HCT116 (cell line): ENCODE results near the gene GAMT. TPM values are rescaled to one million over a fixed set of nuclear protein-coding genes. Genes with fewer than 3 reads are reported as not detected.

Experiments
- ATAC-seq: fragments of 200-7000 bp; cut with Tn5 transposase; 2 replicates; pipeline ENCODE4 v1.9.1; 2020; ENCODE audit warnings: mild to moderate bottlenecking, moderate library complexity
- BruUV-seq: library from RNA; stranded (reverse); fragments of 400-500 nt; replicated peaks from 2 replicates; lab custom pipeline; 2021; lab: Mats Ljungman, UMichigan
- CTCF ChIA-PET: fragments of 300-600 bp; sonication (Branson Sonifier 250); formaldehyde crosslinking; loops from one replicate; lab custom pipeline; 2021; ENCODE audit warnings: antibody characterized with exemption; lab: Charles Lee
- POLR2A ChIA-PET: fragments of 300-600, 350-600 bp; sonication (Branson Sonifier 250); formaldehyde crosslinking; loops from one replicate; lab custom pipeline; 2021; ENCODE audit warnings: antibody characterized with exemption; lab: Charles Lee
- RAD21 ChIA-PET, 2 experiments: fragments of 300-600 bp; sonication (Branson Sonifier 250); formaldehyde crosslinking; loops; one replicate each; lab custom pipeline; 2023; ENCODE audit warnings: low total read pairs in 2 of 2; ENCODE audit not compliant: uncharacterized antibody in 2 of 2, unreplicated experiment in 2 of 2, low non-redundant PET in 1 of 2; lab: Charles Lee
- DNase-seq: peaks from one replicate; pipeline ENCODE4 v3.0.0-alpha.2; 2010; ENCODE audit warnings: low read depth, low spot score
- H2AFZ ChIP-seq: fragments of 200-600 bp; shearing (Covaris generic), sonication (generic); 2 replicates; pipeline ENCODE4 v1.6.1; 2017; ENCODE audit warnings: low read depth, mixed run types, mixed read lengths, antibody characterized with exemption, low read length; ENCODE audit not compliant: poor library complexity, severe bottlenecking
- H3K27ac ChIP-seq: 2 replicates; pipeline ENCODE4 v1.5.1; 2012; ENCODE audit warnings: low read depth, low read length
- H3K27me3 ChIP-seq: fragments of 200-600 bp; sonication (generic); 2 replicates; pipeline ENCODE4 v1.6.1; 2016; ENCODE audit warnings: mixed run types, low read length, mixed read lengths; ENCODE audit not compliant: insufficient read depth
- H3K36me3 ChIP-seq, 2 experiments: fragments of 200-500 bp in 1 of 2; fragments of 200-600 bp in 1 of 2; sonication (Bioruptor generic) in 1 of 2; sonication (generic) in 1 of 2; 2 replicates each; pipeline versions ENCODE4 v1.5.1 to v1.6.1; 2014 to 2016; ENCODE audit warnings: low read length in 2 of 2, inconsistent platforms in 1 of 2, mixed read lengths in 1 of 2, mixed run types in 1 of 2; ENCODE audit not compliant: insufficient read depth in 2 of 2, control insufficient read depth in 1 of 2
- H3K4me1 ChIP-seq, 2 experiments: fragments of 200-600 bp in 1 of 2; sonication (generic) in 1 of 2; 2 replicates each; pipeline versions ENCODE4 v1.5.1 to v1.6.1; 2012 to 2017; ENCODE audit warnings: low read length in 2 of 2, inconsistent platforms in 1 of 2, mild to moderate bottlenecking in 1 of 2, mixed read lengths in 1 of 2, mixed run types in 1 of 2, moderate library complexity in 1 of 2; ENCODE audit not compliant: insufficient read depth in 2 of 2, control insufficient read depth in 1 of 2
- H3K4me2 ChIP-seq: fragments of 200-600 bp; sonication (generic); 2 replicates; pipeline ENCODE4 v1.6.1; 2017; ENCODE audit warnings: mixed run types, low read length, mixed read lengths
- H3K4me3 ChIP-seq, 2 experiments: fragments of 200-600 bp in 1 of 2; sonication (generic) in 1 of 2; replicated peaks in 1 of 2; 2 replicates each; pipeline ENCODE4 v1.5.1; 2011 to 2016; ENCODE audit warnings: low read length in 2 of 2, control low read depth in 1 of 2, low read depth in 1 of 2, mild to moderate bottlenecking in 1 of 2, mixed read lengths in 1 of 2, mixed run types in 1 of 2
- H3K79me2 ChIP-seq: fragments of 200-600 bp; sonication (generic); 2 replicates; pipeline ENCODE4 v1.6.1; 2017; ENCODE audit warnings: mild to moderate bottlenecking, mixed run types, low read length, moderate library complexity, mixed read lengths; ENCODE audit not compliant: insufficient read depth
- H3K9ac ChIP-seq: fragments of 200-600 bp; sonication (generic); 2 replicates; pipeline ENCODE4 v1.6.1; 2016; ENCODE audit warnings: low read length, mixed read lengths
- H3K9me2 ChIP-seq: fragments of 200-600 bp; sonication (generic), shearing (Covaris generic); 2 replicates; pipeline ENCODE4 v1.6.1; 2017; ENCODE audit warnings: mixed run types, mild to moderate bottlenecking, moderate library complexity; ENCODE audit not compliant: insufficient read depth
- H3K9me3 ChIP-seq, 2 experiments: fragments of 200-500 bp in 1 of 2; fragments of 200-600 bp in 1 of 2; sonication (Bioruptor generic) in 1 of 2; sonication (generic) in 1 of 2; 2 replicates each; pipeline ENCODE4 v1.6.1; 2014 to 2017; ENCODE audit warnings: low read length in 2 of 2, mixed read lengths in 2 of 2, inconsistent platforms in 1 of 2, low read depth in 1 of 2, mild to moderate bottlenecking in 1 of 2, mixed run types in 1 of 2, moderate library complexity in 1 of 2; ENCODE audit not compliant: control insufficient read depth in 1 of 2, insufficient read depth in 1 of 2
- H4K20me1 ChIP-seq: fragments of 200-600 bp; sonication (generic), shearing (Covaris generic); 2 replicates; pipeline ENCODE4 v1.6.1; 2017; ENCODE audit warnings: mixed run types, mild to moderate bottlenecking, moderate library complexity; ENCODE audit not compliant: insufficient read depth
- CEBPB ChIP-seq: IDR thresholded peaks from 2 replicates; pipeline ENCODE4 v1.6.1; 2012; ENCODE audit warnings: low read depth
- EGR1 ChIP-seq: IDR thresholded peaks from 2 replicates; pipeline ENCODE4 v1.6.1; 2012; ENCODE audit warnings: low read depth
- ELF1 ChIP-seq: IDR thresholded peaks from 2 replicates; pipeline ENCODE4 v1.6.1; 2012; ENCODE audit warnings: low read depth, borderline replicate concordance
- FOSL1 ChIP-seq: IDR thresholded peaks from 2 replicates; pipeline ENCODE4 v1.6.1; 2012; ENCODE audit warnings: low read depth
- SRF ChIP-seq: IDR thresholded peaks from 2 replicates; pipeline ENCODE4 v1.6.1; 2012; ENCODE audit warnings: low read depth
- intact Hi-C: fragments of 100-400 bp; cut with micrococcal nuclease; formaldehyde crosslinking; loops from 2 replicates; pipeline ENCODE4 v1.10.0; 2022
- total RNA-seq: library from RNA; stranded (reverse); gene quantifications from one replicate; pipeline ENCODE4 v1.2.1, GENCODE V29; 2021; ENCODE audit not compliant: unreplicated experiment
- TF ChIP-seq, protein P1 (sequence below): IDR thresholded peaks from 2 replicates; pipeline ENCODE4 v1.6.1; 2012; ENCODE audit warnings: low read depth

Gene GAMT
- total RNA-seq, 1 experiment from 2014 or later = 102 TPM

DNA sequence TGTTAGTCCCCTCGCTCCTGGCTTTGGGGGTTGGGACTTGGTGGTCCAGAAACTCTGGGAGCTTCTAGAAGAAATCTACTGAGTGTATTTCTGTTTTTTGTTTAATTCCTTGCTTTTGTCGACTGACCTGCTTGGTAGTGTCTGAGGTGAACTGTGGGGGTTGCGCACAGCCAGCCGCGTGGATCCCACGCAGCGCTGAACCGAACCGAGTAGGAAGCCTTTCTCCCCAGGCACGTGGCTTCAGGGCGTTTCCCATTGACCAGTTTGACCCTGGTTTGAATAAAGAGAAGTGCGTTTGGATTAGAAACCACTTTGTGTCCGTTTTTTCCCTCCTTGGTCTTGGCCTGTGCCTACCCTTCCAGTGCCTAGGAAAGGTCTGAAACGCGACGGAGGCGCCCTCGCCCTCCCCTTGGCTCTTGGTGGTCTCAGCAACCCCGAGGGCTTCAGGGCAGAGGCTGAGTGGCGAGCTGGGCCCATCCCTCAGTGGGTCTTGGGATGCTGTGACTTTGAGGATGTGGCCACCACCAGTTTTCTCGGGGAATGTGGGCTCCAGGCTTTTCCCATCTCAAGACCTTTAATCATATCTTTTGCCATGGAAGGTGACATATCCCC, 34.1 kb upstream of the GAMT start:
- intact Hi-C loops = no loop called here
- Histone ChIP-seq H2AFZ (no peak overlapping the region), H3K9ac (no peak overlapping the region), H3K27ac (no peak overlapping the region), H3K79me2 (peaks cover 37% of the 10 kb centered on the region), H3K27me3 (no peaks in the 10 kb centered on the region)
- POLR2A ChIA-PET = no interaction called here
- no peak for ATAC-seq
- TF ChIP-seq CEBPB (no peak), SRF (no peak), EGR1 (no peak), FOSL1 (no peak), ELF1 (no peak)
- TF ChIP-seq, protein P1, sequence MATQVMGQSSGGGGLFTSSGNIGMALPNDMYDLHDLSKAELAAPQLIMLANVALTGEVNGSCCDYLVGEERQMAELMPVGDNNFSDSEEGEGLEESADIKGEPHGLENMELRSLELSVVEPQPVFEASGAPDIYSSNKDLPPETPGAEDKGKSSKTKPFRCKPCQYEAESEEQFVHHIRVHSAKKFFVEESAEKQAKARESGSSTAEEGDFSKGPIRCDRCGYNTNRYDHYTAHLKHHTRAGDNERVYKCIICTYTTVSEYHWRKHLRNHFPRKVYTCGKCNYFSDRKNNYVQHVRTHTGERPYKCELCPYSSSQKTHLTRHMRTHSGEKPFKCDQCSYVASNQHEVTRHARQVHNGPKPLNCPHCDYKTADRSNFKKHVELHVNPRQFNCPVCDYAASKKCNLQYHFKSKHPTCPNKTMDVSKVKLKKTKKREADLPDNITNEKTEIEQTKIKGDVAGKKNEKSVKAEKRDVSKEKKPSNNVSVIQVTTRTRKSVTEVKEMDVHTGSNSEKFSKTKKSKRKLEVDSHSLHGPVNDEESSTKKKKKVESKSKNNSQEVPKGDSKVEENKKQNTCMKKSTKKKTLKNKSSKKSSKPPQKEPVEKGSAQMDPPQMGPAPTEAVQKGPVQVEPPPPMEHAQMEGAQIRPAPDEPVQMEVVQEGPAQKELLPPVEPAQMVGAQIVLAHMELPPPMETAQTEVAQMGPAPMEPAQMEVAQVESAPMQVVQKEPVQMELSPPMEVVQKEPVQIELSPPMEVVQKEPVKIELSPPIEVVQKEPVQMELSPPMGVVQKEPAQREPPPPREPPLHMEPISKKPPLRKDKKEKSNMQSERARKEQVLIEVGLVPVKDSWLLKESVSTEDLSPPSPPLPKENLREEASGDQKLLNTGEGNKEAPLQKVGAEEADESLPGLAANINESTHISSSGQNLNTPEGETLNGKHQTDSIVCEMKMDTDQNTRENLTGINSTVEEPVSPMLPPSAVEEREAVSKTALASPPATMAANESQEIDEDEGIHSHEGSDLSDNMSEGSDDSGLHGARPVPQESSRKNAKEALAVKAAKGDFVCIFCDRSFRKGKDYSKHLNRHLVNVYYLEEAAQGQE = no peak
- TF ChIP-seq, all 23 proteins: peak for 0
- H3K36me3 ChIP-seq = peaks cover 22 to 44% of the 10 kb centered on the region in 2 experiments
- BruUV-seq = no TSS peak
- H3K9me3 ChIP-seq = no peaks in the 10 kb centered on the region
- H4K20me1 ChIP-seq = peaks cover 3% of the 10 kb centered on the region; the same call in 1 of the 2 replicates
- H3K4me3 ChIP-seq = no peak overlapping the region
- CTCF ChIA-PET = no interaction called here
- H3K9me2 ChIP-seq = no peaks in the 10 kb centered on the region
- RAD21 ChIA-PET = no interaction called here
- no peak for DNase-seq
- H3K4me2 ChIP-seq = no peak overlapping the region
- peaks cover 14 to 32% of the 10 kb centered on the region in 2 experiments; a peak in 3 of 4 replicates for H3K4me1 ChIP-seq
